ENCODE results near the gene SLC7A7.
"Not testable (repeated sequence)": the region's sequence is repeated elsewhere in the genome, so short reads cannot be mapped to it uniquely, and the experiment has no call there.

SLC7A7 gene

DNA sequence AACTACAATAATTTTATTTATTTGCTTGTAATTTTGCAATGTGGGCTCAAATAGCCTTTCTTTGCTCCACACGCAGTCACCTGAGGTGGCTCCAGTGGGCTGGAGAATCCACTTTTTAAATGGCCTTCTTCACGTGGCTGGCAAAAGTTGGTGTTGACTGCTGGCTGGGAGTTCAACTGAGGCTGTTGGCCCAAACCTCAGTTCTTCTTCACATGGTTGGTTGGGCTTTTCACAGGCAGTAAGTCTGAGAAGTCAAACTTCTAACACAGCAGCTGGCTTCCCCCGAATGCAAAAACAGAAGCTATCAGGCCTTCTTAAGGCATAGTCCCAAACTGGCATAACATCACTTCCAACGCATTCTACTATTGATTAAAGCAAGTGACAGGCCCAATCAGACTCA lies 50.9 kb downstream of the SLC7A7 start:
- TF ChIP-seq, protein P1, sequence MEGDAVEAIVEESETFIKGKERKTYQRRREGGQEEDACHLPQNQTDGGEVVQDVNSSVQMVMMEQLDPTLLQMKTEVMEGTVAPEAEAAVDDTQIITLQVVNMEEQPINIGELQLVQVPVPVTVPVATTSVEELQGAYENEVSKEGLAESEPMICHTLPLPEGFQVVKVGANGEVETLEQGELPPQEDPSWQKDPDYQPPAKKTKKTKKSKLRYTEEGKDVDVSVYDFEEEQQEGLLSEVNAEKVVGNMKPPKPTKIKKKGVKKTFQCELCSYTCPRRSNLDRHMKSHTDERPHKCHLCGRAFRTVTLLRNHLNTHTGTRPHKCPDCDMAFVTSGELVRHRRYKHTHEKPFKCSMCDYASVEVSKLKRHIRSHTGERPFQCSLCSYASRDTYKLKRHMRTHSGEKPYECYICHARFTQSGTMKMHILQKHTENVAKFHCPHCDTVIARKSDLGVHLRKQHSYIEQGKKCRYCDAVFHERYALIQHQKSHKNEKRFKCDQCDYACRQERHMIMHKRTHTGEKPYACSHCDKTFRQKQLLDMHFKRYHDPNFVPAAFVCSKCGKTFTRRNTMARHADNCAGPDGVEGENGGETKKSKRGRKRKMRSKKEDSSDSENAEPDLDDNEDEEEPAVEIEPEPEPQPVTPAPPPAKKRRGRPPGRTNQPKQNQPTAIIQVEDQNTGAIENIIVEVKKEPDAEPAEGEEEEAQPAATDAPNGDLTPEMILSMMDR (IDR thresholded peaks at IDR 0.05), result no peak
- Histone ChIP-seq H3K4me3 (no peak overlapping the region), H3K27ac (no peak overlapping the region), H3K27me3 (no peaks in the 10 kb centered on the region), H3K4me1 (peaks cover 0 to 19% (median 15%) of the 10 kb centered on the region in 4 donors), H3K36me3 (peaks cover 11 to 20% (median 15%) of the 10 kb centered on the region in 3 donors), H3K9me3 (peaks cover 0 to 9% (median 0%) of the 10 kb centered on the region in 3 donors)
- intact Hi-C loops (cut with DNase I; ENCODE audit: low total_unique reads), result loop anchor here (10.0 kb wide), 1 partner anchor 70 kb away; the partner anchor contains the start of gene MMP14
- no peak for DNase-seq

DNA sequence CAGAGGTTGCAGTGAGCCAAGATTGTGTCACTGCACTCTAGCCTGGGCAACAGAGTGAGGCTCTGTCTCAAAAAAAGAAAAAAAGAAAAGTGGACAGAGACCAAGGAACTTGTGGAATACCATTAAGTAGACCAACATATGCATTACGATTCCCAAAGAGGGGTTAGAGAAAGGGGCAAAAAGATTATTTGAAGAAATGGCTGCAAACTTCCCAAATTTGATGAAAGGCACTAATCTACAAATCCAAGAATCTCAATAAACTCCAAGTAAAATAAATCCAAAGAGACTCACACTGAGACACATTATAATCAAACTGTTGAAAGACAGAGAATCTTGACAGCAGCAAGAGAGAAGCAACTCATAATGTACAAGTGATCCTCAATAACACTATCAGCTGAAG lies 53.5 kb downstream of the SLC7A7 start:
- no peaks in the 10 kb centered on the region for H3K27me3 ChIP-seq
- peaks cover 0 to 7% (median 2%) of the 10 kb centered on the region in 4 donors for H3K4me1 ChIP-seq
- peaks cover 0 to 10% (median 0%) of the 10 kb centered on the region in 3 donors for H3K36me3 ChIP-seq
- peaks cover 0 to 9% (median 0%) of the 10 kb centered on the region in 3 donors for H3K9me3 ChIP-seq
- no peak for DNase-seq
- TF ChIP-seq, protein P1 (IDR thresholded peaks at IDR 0.05), result no peak
- intact Hi-C loops (cut with DNase I; ENCODE audit: low total_unique reads), result loop anchor here (10.0 kb wide), 1 partner anchor 73 kb away; the partner anchor contains the start of gene MMP14
- no peak overlapping the region for H3K4me3 ChIP-seq
- no peak overlapping the region for H3K27ac ChIP-seq

DNA sequence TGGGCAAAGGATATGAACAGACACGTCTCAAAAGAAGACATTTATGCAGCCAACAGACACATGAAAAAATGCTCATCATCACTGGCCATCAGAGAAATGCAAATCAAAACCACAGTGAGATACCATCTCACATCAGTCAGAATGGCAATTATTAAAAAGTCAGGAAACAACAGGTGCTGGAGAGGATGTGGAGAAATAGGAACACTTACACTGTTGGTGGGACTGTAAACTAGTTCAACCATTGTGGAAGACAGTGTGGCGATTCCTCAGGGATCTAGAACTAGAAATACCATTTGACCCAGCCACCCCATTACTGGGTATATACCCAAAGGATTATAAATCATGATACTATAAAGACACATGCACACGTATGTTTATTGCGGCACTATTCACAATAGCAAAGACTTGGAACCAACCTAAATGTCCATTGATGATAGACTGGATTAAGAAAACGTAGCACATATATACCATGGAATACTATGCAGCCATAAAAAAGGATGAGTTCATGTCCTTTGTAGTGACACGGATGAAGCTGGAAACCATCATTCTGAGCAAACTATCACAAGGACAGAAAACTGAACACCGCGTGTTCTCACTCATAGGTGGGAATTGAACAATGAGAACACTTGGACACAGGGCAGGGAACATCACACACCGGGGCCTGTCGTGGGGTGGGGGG lies 57.1 kb downstream of the SLC7A7 start:
- intact Hi-C loops (cut with DNase I; ENCODE audit: low total_unique reads); H3K36me3 ChIP-seq; DNase-seq; H3K9me3 ChIP-seq; H3K4me1 ChIP-seq; H3K27me3 ChIP-seq; H3K27ac ChIP-seq; H3K4me3 ChIP-seq: not testable (repeated sequence)

DNA sequence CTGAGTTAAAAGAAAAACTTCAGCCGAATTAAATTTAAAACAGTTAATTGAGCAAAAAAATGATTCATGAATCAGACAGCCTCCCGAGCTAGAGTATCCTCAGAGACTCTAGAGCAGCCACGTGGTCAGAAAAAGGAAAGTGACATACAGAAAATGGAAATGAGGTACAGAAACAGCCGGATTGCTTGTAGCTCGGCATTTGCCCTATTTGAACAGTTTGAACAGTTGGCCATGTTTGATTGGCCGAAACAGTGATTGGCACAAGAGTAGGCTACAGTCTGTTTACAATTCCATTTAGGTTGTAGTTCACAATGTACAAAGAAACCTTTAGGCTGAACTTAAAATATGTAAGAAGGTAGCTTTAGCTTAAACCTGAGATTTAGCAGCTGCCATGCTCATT lies 61.6 kb downstream of the SLC7A7 start:
- no peak for DNase-seq
- Histone ChIP-seq H3K27ac (no peak overlapping the region), H3K4me3 (no peak overlapping the region), H3K27me3 (peaks cover 0 to 5% of the 10 kb centered on the region in 2 donors), H3K36me3 (no peaks in the 10 kb centered on the region), H3K9me3 (no peaks in the 10 kb centered on the region), H3K4me1 (no peaks in the 10 kb centered on the region)
- TF ChIP-seq, protein P1 (IDR thresholded peaks at IDR 0.05), result no peak
- intact Hi-C loops (cut with DNase I; ENCODE audit: low total_unique reads), result no loop called here

DNA sequence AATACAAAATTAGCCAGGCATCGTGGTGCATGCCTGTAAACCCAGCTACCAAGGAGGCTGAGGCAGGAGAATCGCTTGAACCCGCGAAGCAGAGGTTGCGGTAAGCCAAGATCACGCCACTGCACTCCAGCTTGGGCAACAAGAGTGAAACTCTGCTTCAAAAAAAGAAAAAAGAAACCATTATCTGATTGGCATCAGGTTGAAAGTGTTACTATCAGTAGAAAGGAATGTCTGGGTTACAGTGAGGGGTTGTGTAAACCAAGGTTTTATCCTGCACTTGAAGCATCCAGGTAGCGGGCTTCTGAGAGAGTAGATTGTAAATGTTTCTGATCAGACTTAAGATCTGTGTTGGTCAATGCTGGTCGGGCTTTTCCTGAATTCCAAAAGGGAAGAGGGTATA lies 62.8 kb downstream of the SLC7A7 start:
- intact Hi-C loops (cut with DNase I; ENCODE audit: low total_unique reads), result no loop called here

DNA sequence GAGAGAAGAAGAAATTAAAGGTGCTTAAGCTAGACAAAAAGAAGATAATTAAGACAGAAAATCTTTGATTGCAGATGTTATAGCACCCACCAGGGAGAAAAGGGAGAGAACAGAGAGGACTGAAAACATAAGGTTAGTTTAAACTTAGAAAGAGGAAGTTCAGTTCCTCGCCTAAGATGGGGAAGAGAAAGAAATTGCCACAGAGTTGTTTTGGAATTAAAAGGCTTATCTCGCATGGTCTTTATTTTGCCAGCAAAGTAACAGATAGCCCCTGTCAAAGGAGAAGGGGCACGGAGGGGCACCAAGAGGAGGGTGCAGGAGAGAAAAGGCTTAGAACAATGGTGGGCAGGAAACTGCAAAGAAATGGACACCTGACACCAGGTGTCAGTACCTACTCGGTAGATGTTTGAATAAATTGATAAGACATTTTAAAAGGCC lies 66.6 kb downstream of the SLC7A7 start:
- no peak overlapping the region for H3K4me3 ChIP-seq
- H3K4me1 ChIP-seq, result no peaks in the 10 kb centered on the region
- TF ChIP-seq, protein P1 (IDR thresholded peaks at IDR 0.05), result no peak
- DNase-seq, result no peak
- intact Hi-C loops (cut with DNase I; ENCODE audit: low total_unique reads), result no loop called here
- peaks cover 0 to 5% of the 10 kb centered on the region in 2 donors for H3K27me3 ChIP-seq
- H3K36me3 ChIP-seq, result no peaks in the 10 kb centered on the region
- H3K27ac ChIP-seq, result no peak overlapping the region
- no peaks in the 10 kb centered on the region for H3K9me3 ChIP-seq

More for the DNA sequence above, 62.8 kb downstream of the SLC7A7 start:
- Histone ChIP-seq H3K36me3 (no peaks in the 10 kb centered on the region), H3K27ac (no peak overlapping the region), H3K27me3 (peaks cover 0 to 5% of the 10 kb centered on the region in 2 donors), H3K4me1 (no peaks in the 10 kb centered on the region), H3K4me3 (no peak overlapping the region), H3K9me3 (no peaks in the 10 kb centered on the region)
- TF ChIP-seq, protein P1 (IDR thresholded peaks at IDR 0.05), result no peak
- DNase-seq, result no peak
